IMR-90 (cell line): ENCODE measurements around the gene ANKRD10. TPM values are rescaled to one million over a fixed set of nuclear protein-coding genes. Genes with fewer than 3 reads are reported as not detected.

Experiments
- ATAC-seq: fragments of 200-7000 bp; cut with Tn5 transposase; 2 replicates; pipeline ENCODE4 v1.9.1; 2020; ENCODE audit warnings: low read depth, mild to moderate bottlenecking, moderate library complexity
- BruUV-seq: library from RNA; stranded (reverse); fragments of 400-500 nt; replicated peaks from 2 replicates; lab custom pipeline; 2021; lab: Mats Ljungman, UMichigan
- CTCF ChIA-PET: fragments of 300-600 bp; formaldehyde crosslinking; extraction: SDS; loops from one replicate; lab custom pipeline; 2021; ENCODE audit warnings: antibody characterized with exemption; lab: Yijun Ruan, JAX
- POLR2A ChIA-PET: fragments of 300-600 bp; sonication (Branson Sonifier 250); formaldehyde crosslinking; loops from one replicate; lab custom pipeline; 2022; ENCODE audit warnings: antibody characterized with exemption; ENCODE audit not compliant: unreplicated experiment; lab: Charles Lee
- DNase-seq: peaks from one replicate; pipeline ENCODE4 v3.0.0; 2013
- H2AFZ ChIP-seq: replicated peaks from 2 replicates; pipeline ENCODE3; 2013; ENCODE audit warnings: low read length, mild to moderate bottlenecking; ENCODE audit not compliant: poor library complexity
- H2AK5ac ChIP-seq: 2 replicates; pipeline ENCODE4 v1.6.1; 2013; ENCODE audit warnings: low read depth, low read length, inconsistent platforms
- H2AK9ac ChIP-seq: replicated peaks from 2 replicates; pipeline ENCODE3; 2013; ENCODE audit warnings: mild to moderate bottlenecking, low read depth, low read length, moderate library complexity; ENCODE audit not compliant: poor library complexity
- H2BK120ac ChIP-seq: 2 replicates; pipeline ENCODE4 v1.6.1; 2013; ENCODE audit warnings: low read depth, low read length, inconsistent platforms
- H2BK15ac ChIP-seq: 3 replicates; pipeline ENCODE4 v1.6.1; 2013; ENCODE audit warnings: low read depth, low read length, inconsistent platforms
- H2BK20ac ChIP-seq: 2 replicates; pipeline ENCODE4 v1.6.1; 2013; ENCODE audit warnings: low read depth, mild to moderate bottlenecking, inconsistent platforms, low read length, moderate library complexity
- H2BK5ac ChIP-seq: 2 replicates; pipeline ENCODE4 v1.6.1; 2013; ENCODE audit warnings: mild to moderate bottlenecking, low read depth, low read length, inconsistent platforms; ENCODE audit not compliant: poor library complexity, severe bottlenecking
- H3K14ac ChIP-seq: replicated peaks from 2 replicates; pipeline ENCODE4 v1.6.1; 2013; ENCODE audit warnings: low read depth, low read length, inconsistent platforms
- H3K18ac ChIP-seq: 2 replicates; pipeline ENCODE4 v1.6.1; 2013; ENCODE audit warnings: low read depth, low read length, control low read depth
- H3K23ac ChIP-seq: 2 replicates; pipeline ENCODE4 v1.6.1; 2013; ENCODE audit warnings: low read depth, low read length, inconsistent platforms
- H3K27ac ChIP-seq: 2 replicates; pipeline ENCODE4 v1.5.1; 2013; ENCODE audit warnings: mild to moderate bottlenecking, control low read depth, low read length; ENCODE audit not compliant: insufficient read depth
- H3K27me3 ChIP-seq: 2 replicates; pipeline ENCODE4 v1.6.1; 2013; ENCODE audit warnings: low read length; ENCODE audit not compliant: control insufficient read depth, insufficient read depth
- H3K36me3 ChIP-seq: 2 replicates; pipeline ENCODE4 v1.6.1; 2013; ENCODE audit warnings: low read length, mixed read lengths; ENCODE audit not compliant: control insufficient read depth, insufficient read depth
- H3K4ac ChIP-seq: 2 replicates; pipeline ENCODE4 v1.6.1; 2013; ENCODE audit warnings: low read depth, low read length, inconsistent platforms
- H3K4me1 ChIP-seq: 2 replicates; pipeline ENCODE4 v1.6.1; 2013; ENCODE audit warnings: low read length, mixed read lengths; ENCODE audit not compliant: control insufficient read depth, insufficient read depth
- H3K4me2 ChIP-seq: 2 replicates; pipeline ENCODE4 v1.6.1; 2013; ENCODE audit warnings: low read depth, mild to moderate bottlenecking, control low read depth, low read length, moderate library complexity
- H3K4me3 ChIP-seq: 2 replicates; pipeline ENCODE4 v1.5.1; 2013; ENCODE audit warnings: low read depth, mild to moderate bottlenecking, control low read depth, low read length, moderate library complexity; ENCODE audit not compliant: insufficient read depth
- H3K56ac ChIP-seq: 2 replicates; pipeline ENCODE4 v1.6.1; 2013; ENCODE audit warnings: low read length, inconsistent platforms; ENCODE audit not compliant: insufficient read depth; ENCODE audit errors: extremely low read depth
- H3K79me1 ChIP-seq, 2 experiments: 2 replicates each; pipeline ENCODE4 v1.6.1; 2013; ENCODE audit warnings: low read length in 2 of 2, inconsistent platforms in 1 of 2, low read depth in 1 of 2
- H3K9ac ChIP-seq: 2 replicates; pipeline ENCODE4 v1.6.1; 2013; ENCODE audit warnings: low read depth, low read length, control low read depth
- H3K9me1 ChIP-seq: 2 replicates; pipeline ENCODE4 v1.6.1; 2013; ENCODE audit warnings: low read length, inconsistent platforms; ENCODE audit not compliant: insufficient read depth
- H3K9me3 ChIP-seq: 2 replicates; pipeline ENCODE4 v1.6.1; 2013; ENCODE audit warnings: low read length; ENCODE audit not compliant: control insufficient read depth, insufficient read depth
- H4K20me1 ChIP-seq: 2 replicates; pipeline ENCODE4 v1.6.1; 2013; ENCODE audit warnings: low read length, inconsistent platforms; ENCODE audit not compliant: insufficient read depth
- H4K5ac ChIP-seq: 2 replicates; pipeline ENCODE4 v1.6.1; 2013; ENCODE audit warnings: mild to moderate bottlenecking, low read depth, low read length, control low read depth
- H4K8ac ChIP-seq, 2 experiments: 2 replicates each; pipeline ENCODE4 v1.6.1; 2013; ENCODE audit warnings: low read depth in 2 of 2, low read length in 2 of 2, control low read depth in 1 of 2, inconsistent platforms in 1 of 2
- H4K91ac ChIP-seq: 2 replicates; pipeline ENCODE4 v1.6.1; 2013; ENCODE audit warnings: low read depth, low read length, inconsistent platforms; ENCODE audit not compliant: insufficient read depth
- BHLHE40 ChIP-seq: fragments of 150-350 bp; IDR thresholded peaks from 2 replicates; pipeline ENCODE4 v1.6.1; 2016; ENCODE audit warnings: mild to moderate bottlenecking, low read depth, low read length
- CEBPB ChIP-seq: IDR thresholded peaks from 2 replicates; pipeline ENCODE4 v1.6.1; 2012; ENCODE audit warnings: low read depth, low read length, improper control_type of control experiment
- CHD1 ChIP-seq: IDR thresholded peaks from 2 replicates; pipeline ENCODE4 v1.6.1; 2012; ENCODE audit warnings: low read depth, low read length, improper control_type of control experiment
- CTCF ChIP-seq: conservative IDR thresholded peaks from 2 replicates; pipeline ENCODE4 v1.5.1; 2012; ENCODE audit warnings: mild to moderate bottlenecking, low read depth, low read length, improper control_type of control experiment
- ELK1 ChIP-seq: fragments of 150-350 bp; IDR thresholded peaks from 2 replicates; pipeline ENCODE4 v1.6.1; 2016; ENCODE audit warnings: low read depth, mild to moderate bottlenecking, low read length, moderate library complexity, borderline replicate concordance
- FOS ChIP-seq: fragments of 150-350 bp; IDR thresholded peaks from 2 replicates; pipeline ENCODE4 v1.6.1; 2016; ENCODE audit warnings: low read depth, low read length
- MAFK ChIP-seq: IDR thresholded peaks from 2 replicates; pipeline ENCODE4 v1.6.1; 2012; ENCODE audit warnings: low read depth, low read length, improper control_type of control experiment
- MAZ ChIP-seq: IDR thresholded peaks from 2 replicates; pipeline ENCODE4 v1.6.1; 2012; ENCODE audit warnings: low read depth, mild to moderate bottlenecking, low read length, improper control_type of control experiment, moderate library complexity, borderline replicate concordance
- MXI1 ChIP-seq: IDR thresholded peaks from 2 replicates; pipeline ENCODE4 v1.6.1; 2012; ENCODE audit warnings: low read depth, mild to moderate bottlenecking, low read length, moderate library complexity, borderline replicate concordance
- NFE2L2 ChIP-seq: fragments of 150-350 bp; IDR thresholded peaks from 2 replicates; pipeline ENCODE4 v1.6.1; 2016; ENCODE audit warnings: low read depth, mild to moderate bottlenecking, low read length
- POLR2A ChIP-seq: IDR thresholded peaks from 2 replicates; pipeline ENCODE4 v1.6.1; 2012; ENCODE audit warnings: mild to moderate bottlenecking, low read depth, low read length
- RAD21 ChIP-seq: IDR thresholded peaks from 2 replicates; pipeline ENCODE4 v1.6.1; 2012; ENCODE audit warnings: low read length, improper control_type of control experiment
- RCOR1 ChIP-seq: IDR thresholded peaks from 2 replicates; pipeline ENCODE4 v1.6.1; 2012; ENCODE audit warnings: mild to moderate bottlenecking, low read length, improper control_type of control experiment; ENCODE audit not compliant: insufficient replicate concordance
- RFX5 ChIP-seq: IDR thresholded peaks from 2 replicates; pipeline ENCODE4 v1.8.0; 2012; ENCODE audit warnings: low read depth, mild to moderate bottlenecking, low read length, moderate library complexity
- SMC3 ChIP-seq: fragments of 150-350 bp; IDR thresholded peaks from 2 replicates; pipeline ENCODE4 v1.6.1; 2016; ENCODE audit warnings: low read depth, mild to moderate bottlenecking, antibody characterized with exemption, low read length, moderate library complexity
- USF2 ChIP-seq: fragments of 150-350 bp; IDR thresholded peaks from 2 replicates; pipeline ENCODE4 v1.6.1; 2017; ENCODE audit warnings: mild to moderate bottlenecking, antibody characterized with exemption, low read length, low read depth
- WGBS, 2 experiments: methylation state at CpG; one replicate each; pipeline versions ENCODE4 v1.1.5 to v1.1.7; 2013; ENCODE audit warnings: missing lambda C conversion rate in 2 of 2; ENCODE audit not compliant: insufficient read length in 1 of 2; ENCODE audit errors: extremely low coverage in 2 of 2; 5-methylcytosine and 5-hydroxymethylcytosine counted together
- dilution Hi-C: fragments of 300-500 bp; cut with HindIII; formaldehyde crosslinking; loops from one replicate; pipeline ENCODE4 v1.14.3; 2018; ENCODE audit warnings: low sequenced_read_pairs; ENCODE audit not compliant: unreplicated experiment
- in situ Hi-C: fragments of 300-500 bp; cut with MboI; formaldehyde crosslinking; loops from 3 replicates; pipeline ENCODE4 v1.14.3; 2019; ENCODE audit warnings: low sequenced_read_pairs, inconsistent platforms, mixed read lengths
- intact Hi-C: fragments of 100-400 bp; cut with micrococcal nuclease; formaldehyde crosslinking; loops from 2 replicates; pipeline ENCODE4 v1.10.0; 2022
- polyA plus RNA-seq, 3 experiments: library from polyadenylated mRNA; depleted of rRNA; stranded (reverse); fragments of >200 nt; gene quantifications; 2 replicates each; pipeline ENCODE4 v1.2.3, GENCODE V29; 2012; ENCODE audit warnings: low replicate concordance in 1 of 3
- total RNA-seq: library from RNA; depleted of rRNA; stranded (reverse); fragments of >200 nt; gene quantifications from 2 replicates; pipeline ENCODE4 v1.2.3, GENCODE V29; 2012

The ANKRD10 gene
- total and polyA plus RNA-seq, 2 of the 4 experiments (the other 2 are of a cell fraction) = 18.3 to 31.1 TPM

- no peak overlapping the region for H2AK5ac ChIP-seq
- no peak overlapping the region for H3K4me2 ChIP-seq
- intact Hi-C loops (no loop called here), dilution Hi-C loops (no loop called here), in situ Hi-C loops (no loop called here)
- no peaks in the 10 kb centered on the region for H3K9me1 ChIP-seq
- no peak for ATAC-seq
- no peaks in the 10 kb centered on the region for H3K36me3 ChIP-seq
- no peak overlapping the region for H3K56ac ChIP-seq
- peaks cover 41% of the 10 kb centered on the region for H3K27me3 ChIP-seq
- H4K91ac ChIP-seq = no peak overlapping the region
- no peaks in the 10 kb centered on the region for H3K4me1 ChIP-seq
- no peak for DNase-seq
- TF ChIP-seq MXI1 = no peak
- TF ChIP-seq SMC3 = no peak
- no peak for TF ChIP-seq MAFK
- TF ChIP-seq POLR2A = no peak
- no peak for TF ChIP-seq RCOR1
- TF ChIP-seq BHLHE40 = no peak
- TF ChIP-seq CTCF = no peak
- no peak for TF ChIP-seq CHD1
- TF ChIP-seq RAD21 = no peak
- TF ChIP-seq NFE2L2 = no peak
- no peak for TF ChIP-seq CEBPB
- no peak for TF ChIP-seq MAZ
- TF ChIP-seq USF2 = no peak
- no peak for TF ChIP-seq RFX5
- no peak for TF ChIP-seq ELK1
- TF ChIP-seq FOS = no peak
- ChIA-PET CTCF (no interaction called here), POLR2A (no interaction called here)
- no peaks in the 10 kb centered on the region for H4K20me1 ChIP-seq
- H2BK15ac ChIP-seq = no peak overlapping the region
- no peak overlapping the region for H4K8ac ChIP-seq
- no peak overlapping the region for H2AFZ ChIP-seq
- H2BK5ac ChIP-seq = no peak overlapping the region
- H3K4me3 ChIP-seq = no peak overlapping the region
- no peak overlapping the region for H2BK120ac ChIP-seq
- peaks cover 6% of the 10 kb centered on the region for H3K9me3 ChIP-seq
- no peak overlapping the region for H3K14ac ChIP-seq
- H3K79me1 ChIP-seq = no peaks in the 10 kb centered on the region
- no peak overlapping the region for H2AK9ac ChIP-seq
- H3K4ac ChIP-seq = no peak overlapping the region
- H3K27ac ChIP-seq = no peak overlapping the region
- H3K23ac ChIP-seq = no peak overlapping the region
- H3K18ac ChIP-seq = no peak overlapping the region
- no TSS peak for BruUV-seq
- no peak overlapping the region for H3K9ac ChIP-seq
- H4K5ac ChIP-seq = no peak overlapping the region
- H2BK20ac ChIP-seq = no peak overlapping the region
- 40% methylated on average over 1 of the region's 8 CpGs; no CpG with 5 or more reads in 1 of the 2 experiments for WGBS, 2 experiments
These were observed 76.8 kb downstream of the ANKRD10 start for GRCh38 chr13:110838116-110838515.
